HUDEP-2 (cell line): ENCODE measurements around the gene HOXB9.
A peak's percentile ranks its signal among the peaks of the same experiment; 100 is the strongest.

Experiments used
- DNase-seq, 76 experiments: peaks; one replicate each; lab custom pipeline; 2025; ENCODE audit not compliant: unreplicated experiment in 76 of 76; lab: John Stamatoyannopoulos, UW

The HOXB9 gene

DNA sequence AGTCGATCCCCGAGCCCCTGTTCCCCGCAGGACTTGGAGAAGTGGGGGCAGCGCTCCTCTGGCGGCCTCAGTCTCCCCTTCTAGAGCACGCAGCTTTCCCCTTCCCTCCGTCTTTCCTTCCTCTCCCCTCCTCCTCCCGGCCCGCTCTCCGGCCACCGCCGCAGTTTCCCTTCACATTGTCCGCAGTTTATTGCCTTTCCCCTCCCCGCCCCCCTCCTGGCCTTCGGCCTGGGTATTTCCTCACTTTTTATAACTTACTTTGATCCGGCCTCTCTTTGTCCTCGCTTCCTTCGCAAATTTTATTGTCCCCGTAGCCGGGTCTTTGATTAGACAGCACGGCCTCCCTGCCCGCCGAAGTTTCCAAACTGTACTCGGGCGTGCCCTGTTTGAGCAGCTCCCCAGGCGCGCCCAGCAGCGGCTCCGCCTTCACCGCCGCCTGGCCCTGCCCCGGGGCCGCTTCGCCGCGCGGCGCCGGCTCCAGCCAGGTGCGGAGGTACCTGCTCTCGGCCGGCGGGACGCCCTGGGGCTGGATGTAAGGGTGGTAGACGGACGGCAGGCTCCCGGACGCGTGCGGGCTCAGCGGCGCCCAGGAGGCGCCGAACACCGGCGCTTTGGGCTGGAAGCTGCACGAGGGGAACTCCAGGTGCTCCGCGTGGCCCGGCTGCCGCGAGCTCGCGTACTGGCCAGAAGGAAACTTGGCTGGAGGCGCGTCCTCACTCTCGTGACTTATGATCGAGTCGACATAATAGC lies 488 bp downstream of the HOXB9 start:
- peak in 35 of 76 experiments; percentile 3 to 48 (median 23) for DNase-seq

GRCh38 chr17:48624544-48625494 lies 1.3 kb downstream of the HOXB9 start:
- DNase-seq, result no peak

DNA sequence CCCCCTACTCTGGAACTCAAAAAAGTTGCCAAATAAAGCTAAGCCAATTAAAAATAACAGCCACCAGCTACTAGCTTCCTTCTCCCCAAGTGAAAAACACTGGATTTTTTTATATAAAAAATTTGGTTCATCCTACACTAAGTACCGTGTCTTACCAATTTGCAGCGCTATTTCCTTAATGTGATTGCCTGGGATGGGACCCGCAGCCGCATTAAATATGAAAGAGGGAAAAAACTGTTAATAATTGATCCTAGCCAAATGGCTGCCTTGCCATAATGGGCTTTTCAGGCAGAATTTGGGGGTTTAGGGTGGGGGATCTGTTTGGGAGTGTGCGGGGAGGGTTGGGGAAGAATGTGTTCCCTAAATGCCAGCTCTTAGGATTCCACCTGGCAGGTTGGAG lies 2.0 kb downstream of the HOXB9 start:
- DNase-seq, result no peak

- no peak for DNase-seq
These were observed 2.6 kb downstream of the HOXB9 start for GRCh38 chr17:48623583-48623982.

- no peak for DNase-seq
These were observed 3.3 kb downstream of the HOXB9 start for GRCh38 chr17:48622857-48623256.

GRCh38 chr17:48621410-48622392 lies 4.5 kb downstream of the HOXB9 start:
- DNase-seq, result no peak

DNA sequence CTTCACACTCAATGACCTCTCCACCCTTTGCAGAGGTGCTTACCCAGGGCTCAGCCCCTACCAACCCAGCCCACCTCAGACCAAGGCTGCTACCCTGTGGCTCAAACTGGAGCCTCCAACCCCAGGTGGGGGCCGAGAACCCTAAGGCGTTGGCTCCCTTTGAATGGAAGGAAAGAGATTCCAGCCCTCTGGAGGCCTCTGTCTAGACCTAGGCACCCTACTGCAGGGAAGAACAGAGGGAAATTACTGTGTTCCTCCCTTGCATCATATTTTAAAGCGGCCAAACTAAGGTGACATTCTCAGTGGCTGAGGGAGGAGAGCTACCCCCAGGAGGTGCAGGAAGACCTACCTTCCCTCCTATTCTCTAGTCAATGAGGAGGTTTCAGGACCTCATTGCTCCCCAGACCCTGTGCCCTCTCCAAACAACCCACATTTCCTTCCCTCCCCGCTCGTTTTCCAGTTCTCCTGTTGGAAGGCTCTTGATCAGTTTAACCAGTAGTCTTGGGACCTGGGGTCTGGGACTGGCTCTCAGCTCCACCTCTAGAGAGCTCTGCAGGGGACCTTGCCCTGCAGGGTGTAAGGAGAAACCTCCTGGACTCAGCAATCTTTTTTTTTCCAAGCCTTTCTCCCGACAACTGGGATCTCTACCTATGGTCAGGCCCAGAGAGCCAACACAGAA lies 5.6 kb downstream of the HOXB9 start:
- no peak for DNase-seq

DNA sequence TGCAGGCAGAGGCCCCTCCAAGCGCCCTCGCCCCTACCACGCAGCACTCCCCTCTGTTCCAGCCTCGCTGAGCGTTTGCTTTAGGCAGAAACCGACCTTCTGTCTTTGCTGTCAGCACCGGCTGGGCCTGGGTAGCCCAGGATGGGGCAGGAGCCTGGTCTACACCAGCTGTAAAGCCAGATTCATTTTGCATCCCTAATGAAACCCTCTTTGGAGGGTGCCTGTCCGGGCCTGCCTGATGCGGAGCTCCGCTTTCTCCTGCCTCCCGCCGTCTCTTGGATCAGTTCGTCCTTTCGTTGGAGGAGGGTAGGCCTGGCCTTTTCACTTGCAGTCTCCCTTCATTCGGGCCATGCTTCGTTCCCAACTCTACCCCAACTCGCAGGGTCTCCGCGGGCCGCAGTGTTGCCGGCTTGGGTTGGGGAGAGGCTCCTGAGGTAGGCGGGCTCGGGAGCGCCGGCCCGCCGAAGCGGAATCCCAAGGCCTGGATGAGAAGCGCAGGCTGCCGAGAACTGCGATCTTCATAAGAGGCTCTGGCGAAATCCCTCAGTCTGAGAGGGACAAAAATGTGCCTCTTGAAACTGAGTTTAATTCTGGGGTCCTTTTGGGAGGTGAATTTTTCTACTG lies 6.2 kb downstream of the HOXB9 start:
- DNase-seq, result no peak

DNA sequence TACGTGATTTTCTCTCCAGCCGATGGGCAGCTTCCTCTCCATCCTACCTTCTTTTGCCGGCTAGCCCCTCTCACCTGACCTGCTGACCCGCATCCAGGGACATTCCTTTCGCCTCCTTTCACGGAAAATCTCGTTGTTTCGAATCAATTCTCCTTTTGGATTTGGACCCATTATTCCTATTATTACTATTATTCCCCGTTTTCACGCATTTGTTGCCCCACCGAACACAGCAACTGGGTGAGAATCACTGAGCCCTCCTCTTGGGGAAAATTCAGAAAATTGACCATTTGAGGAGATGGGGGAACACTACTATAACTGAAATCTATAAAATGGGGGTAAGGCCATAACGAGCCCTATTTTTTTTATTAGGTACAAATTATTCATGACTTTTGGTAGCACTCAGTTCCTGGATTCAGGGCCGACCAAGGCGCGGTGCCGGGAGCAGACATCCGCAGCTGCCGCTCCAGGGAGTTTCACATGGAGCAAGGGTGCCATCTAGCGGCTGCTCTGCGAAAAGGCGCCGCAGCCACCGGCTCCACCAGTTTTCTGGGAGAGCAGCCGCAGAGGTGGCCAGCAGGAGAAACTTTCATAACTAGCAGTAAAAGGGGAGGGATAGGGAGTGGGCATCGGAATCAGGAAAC lies 7.8 kb downstream of the HOXB9 start:
- peak in 67 of 76 experiments; percentile 9 to 86 (median 67) for DNase-seq

GRCh38 chr17:48617471-48618255 lies 8.5 kb downstream of the HOXB9 start:
- DNase-seq, result no peak

DNA sequence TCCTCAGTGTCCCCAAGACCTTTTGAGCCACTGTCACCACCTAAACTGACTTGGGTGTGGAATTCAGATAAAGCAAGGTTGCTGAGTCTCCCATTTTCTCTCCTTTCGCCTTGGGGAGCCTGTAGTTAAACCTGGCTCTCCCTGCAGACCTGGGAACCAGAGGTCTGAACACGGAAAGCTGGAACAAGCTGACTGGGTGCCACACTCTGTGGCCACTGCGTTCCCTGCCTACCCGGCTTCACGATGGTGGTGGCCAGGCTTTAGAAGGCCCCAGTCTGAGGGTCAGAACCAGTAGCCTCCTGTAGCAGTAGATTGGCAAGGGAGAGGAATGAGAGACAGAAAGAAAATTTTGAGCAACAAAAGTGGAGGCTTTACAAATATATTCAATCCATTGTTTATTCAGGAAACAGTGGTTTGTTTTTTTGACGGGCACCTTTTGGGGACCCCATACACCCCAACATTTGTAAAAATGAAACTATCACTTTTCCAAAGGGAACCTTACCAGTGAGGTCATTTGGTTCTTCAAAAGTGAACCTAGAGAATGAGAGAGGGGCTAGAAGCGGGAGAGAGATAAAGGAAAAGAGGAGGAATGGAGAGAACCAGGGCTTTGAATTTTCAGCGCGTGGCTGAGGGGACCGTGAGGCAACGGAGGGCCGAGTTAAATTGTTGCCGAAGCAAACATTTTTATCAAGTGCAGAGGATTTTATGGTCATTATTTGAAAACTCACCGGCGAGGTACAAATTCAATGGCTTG lies 9.3 kb downstream of the HOXB9 start:
- no peak for DNase-seq

DNA sequence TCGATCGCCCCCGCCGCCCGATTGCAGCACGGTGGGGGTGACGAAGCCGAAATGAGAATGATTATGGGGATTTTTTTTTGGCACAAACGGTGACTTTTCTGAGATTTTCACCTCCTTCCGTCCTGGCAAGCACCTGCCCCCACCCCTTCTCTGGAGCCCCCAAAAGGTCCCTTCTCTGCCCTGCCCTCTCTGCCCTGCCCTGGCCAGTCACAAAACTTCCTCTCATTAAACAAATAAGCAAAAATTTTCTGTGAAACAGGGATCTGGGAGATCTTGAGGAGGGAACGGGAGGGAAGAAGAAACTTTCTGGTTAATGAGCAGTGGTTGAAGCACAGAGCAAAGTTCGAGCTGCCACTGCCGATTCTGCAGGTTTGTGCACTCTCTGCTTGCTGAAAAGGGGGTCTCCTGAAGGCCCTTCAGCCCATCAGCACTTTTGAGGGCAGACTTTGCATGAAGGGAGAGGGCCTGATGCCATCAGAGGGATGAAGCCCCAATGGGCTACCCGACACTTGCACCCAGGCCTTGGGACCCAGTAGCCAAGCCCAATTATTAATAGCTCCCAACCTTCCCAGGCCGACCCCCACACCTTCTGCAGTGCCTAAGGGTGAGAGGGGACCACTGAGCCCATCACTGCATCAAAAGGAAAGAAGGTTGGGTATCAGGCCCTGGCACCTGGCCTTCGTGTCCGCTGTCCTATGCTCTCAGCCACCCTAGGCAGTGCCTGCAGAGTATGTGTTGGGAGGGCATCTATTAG lies 10.0 kb downstream of the HOXB9 start:
- no peak for DNase-seq

DNA sequence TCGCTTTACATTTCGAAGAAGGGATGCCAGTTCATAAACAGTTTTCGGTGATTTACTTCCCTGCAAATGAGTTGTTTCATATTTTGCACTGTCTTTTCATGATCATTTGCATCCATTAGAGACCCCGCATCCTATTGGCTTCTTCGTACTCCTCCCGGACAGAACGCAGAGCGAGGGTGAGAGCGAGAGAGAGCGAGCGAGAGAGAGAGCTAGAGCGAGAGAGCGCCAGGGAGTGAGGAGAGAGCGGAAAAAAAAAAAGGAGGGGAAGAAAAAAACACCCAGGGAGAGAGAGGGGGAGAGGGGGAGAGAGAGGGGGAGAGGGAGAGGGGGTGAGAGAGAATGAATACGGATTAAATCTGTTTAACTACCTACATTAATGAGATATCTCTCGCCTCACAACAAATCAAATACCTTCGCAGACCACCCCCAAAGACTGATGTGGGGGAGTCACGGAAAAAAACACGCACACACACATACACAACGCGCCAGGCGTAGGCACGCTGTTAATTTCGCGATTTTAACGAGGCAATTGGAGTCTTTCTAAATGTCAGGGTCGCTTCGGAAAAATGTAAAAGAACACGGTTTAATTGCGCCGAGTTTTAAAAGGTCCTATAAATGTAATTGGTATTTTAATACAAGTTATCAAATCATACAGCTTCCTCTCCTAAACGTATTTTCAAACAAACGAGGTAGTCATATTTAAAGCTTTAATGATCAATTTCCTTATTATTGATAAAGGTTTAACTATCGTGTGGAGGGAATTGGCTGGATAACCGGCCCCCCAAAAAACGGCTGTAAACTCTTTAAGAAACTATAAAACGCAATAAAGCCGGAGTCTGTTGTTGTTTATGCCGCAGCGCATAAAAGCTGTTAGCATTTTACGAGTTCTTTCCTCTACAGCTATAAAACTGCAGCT lies 10.9 kb downstream of the HOXB9 start, which contains the start of gene HOXB8:
HOXB8 (minus strand) TSS at position 246 of the 916 bp plus-strand sequence. CDS start 588 bp downstream, outside the sequence.
- DNase-seq, result no peak

DNA sequence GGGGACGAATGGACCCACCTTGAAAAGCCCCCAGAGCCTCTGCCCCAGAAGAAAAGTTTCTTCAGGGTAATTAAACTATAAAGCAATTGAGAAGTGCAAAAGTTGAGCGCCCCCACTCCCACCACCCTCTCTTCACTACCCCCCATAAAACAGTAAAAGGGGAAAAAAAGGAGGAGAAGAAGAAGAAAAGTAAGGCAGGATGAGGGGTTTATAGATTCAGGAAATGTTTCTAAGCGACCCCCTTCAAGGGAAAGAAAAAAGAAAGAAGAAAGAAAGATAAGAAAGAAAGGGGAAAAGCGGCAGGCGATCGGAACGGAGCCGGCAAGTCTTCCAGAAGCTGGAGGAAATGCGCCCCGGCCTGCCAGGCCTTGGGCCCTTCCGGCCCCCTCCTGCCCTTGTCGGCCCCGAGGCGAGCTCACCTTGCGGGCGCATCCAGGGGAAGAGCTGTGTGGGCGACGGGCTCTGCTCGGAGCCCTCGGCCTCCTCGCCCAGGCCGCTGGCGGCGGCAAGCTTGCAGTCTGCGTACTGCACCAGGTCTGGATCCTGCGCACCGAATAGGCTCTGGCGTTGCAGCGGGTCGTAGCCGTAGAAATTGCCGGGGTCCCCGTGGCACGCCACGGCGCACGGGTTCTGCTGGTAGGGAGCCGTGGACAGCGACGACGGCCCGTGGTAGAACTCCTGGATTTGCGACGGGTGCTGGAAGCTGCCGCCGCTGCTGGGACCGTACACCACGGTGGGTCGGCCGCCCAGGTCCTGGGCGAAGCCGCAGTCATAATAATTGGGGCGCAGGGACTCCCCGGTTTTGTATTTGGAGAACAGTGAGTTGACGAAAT lies 12.1 kb downstream of the HOXB9 start:
- DNase-seq, result peak in 1 of 76 experiments; percentile 13
